Skeletal muscle satellite cell (primary cell): ENCODE measurements around the gene PBX2. TPM values are rescaled to one million over a fixed set of nuclear protein-coding genes. Genes with fewer than 3 reads are reported as not detected.
A peak's percentile ranks its signal among the peaks of the same experiment; 100 is the strongest.

Experiments used
- H3K27me3 ChIP-seq: 2 replicates; pipeline ENCODE4 v1.7.0; 2013; ENCODE audit warnings: low read length; ENCODE audit not compliant: control insufficient read depth, insufficient read depth
- H3K36me3 ChIP-seq: 2 replicates; pipeline ENCODE4 v1.7.0; 2013; ENCODE audit warnings: mild to moderate bottlenecking, control low read depth, low read length; ENCODE audit not compliant: insufficient read depth
- H3K4me1 ChIP-seq: 2 replicates; pipeline ENCODE4 v1.7.0; 2013; ENCODE audit warnings: low read length; ENCODE audit not compliant: control insufficient read depth, insufficient read depth
- H3K4me2 ChIP-seq: 2 replicates; pipeline ENCODE4 v1.7.0; 2013; ENCODE audit warnings: mild to moderate bottlenecking, low read length
- H3K4me3 ChIP-seq: 2 replicates; pipeline ENCODE4 v1.7.0; 2013; ENCODE audit warnings: low read length
- H3K9ac ChIP-seq: 2 replicates; pipeline ENCODE4 v1.7.0; 2013; ENCODE audit warnings: mild to moderate bottlenecking, low read depth, low read length, moderate library complexity
- H3K9me3 ChIP-seq: replicated peaks from 2 replicates; pipeline ENCODE4 v1.7.0; 2013; ENCODE audit warnings: mild to moderate bottlenecking, control low read depth, low read length
- total RNA-seq: library from RNA; depleted of rRNA; stranded (reverse); fragments of >200 nt; gene quantifications from 2 replicates; pipeline ENCODE4 v1.2.3, GENCODE V29; 2012; rRNA removed

The PBX2 gene, protein sequence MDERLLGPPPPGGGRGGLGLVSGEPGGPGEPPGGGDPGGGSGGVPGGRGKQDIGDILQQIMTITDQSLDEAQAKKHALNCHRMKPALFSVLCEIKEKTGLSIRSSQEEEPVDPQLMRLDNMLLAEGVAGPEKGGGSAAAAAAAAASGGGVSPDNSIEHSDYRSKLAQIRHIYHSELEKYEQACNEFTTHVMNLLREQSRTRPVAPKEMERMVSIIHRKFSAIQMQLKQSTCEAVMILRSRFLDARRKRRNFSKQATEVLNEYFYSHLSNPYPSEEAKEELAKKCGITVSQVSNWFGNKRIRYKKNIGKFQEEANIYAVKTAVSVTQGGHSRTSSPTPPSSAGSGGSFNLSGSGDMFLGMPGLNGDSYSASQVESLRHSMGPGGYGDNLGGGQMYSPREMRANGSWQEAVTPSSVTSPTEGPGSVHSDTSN
- 17.3 and 19.5 TPM in 2 replicates for total RNA-seq

DNA sequence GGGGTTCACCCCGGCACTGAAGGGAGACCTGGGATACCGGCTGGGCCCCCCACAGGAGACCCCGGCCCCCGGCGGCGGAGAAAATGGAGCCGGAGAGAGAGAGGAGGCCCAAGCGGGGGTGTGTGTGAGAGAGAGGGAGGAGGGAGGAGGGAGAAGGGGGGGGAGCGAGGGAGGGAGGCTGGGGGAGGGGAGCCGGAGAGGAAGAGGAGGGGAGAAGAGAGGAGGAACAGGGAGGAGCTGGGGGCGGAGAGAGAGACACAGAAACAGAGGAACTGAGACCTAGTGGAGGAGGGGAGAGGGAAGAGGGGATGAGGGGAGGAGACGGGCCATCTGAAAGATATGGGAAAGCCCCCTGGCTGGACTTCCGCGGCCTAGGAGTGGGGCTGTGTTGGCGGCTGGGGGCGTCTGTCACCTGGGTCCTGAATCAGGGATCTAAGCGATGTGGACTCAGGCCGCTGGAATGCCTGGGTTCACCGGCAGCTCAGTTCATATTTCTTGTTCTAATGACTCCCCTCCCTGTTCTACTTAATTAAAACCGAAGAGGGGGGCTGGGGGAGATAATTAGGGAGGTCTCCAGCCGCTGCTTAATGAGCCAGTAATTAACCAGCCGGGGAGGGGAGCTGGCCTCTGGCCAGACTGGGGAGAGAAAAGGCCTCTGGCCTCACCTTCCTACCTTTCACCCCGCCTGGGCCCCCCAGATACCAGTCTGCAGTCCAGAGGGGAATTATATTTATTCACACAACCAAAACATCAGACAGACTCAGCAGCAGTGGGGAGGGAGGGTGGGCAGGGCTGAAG is at the start of gene PBX2:
Gene PBX2 (minus strand): TSS at position 149 of the 798 bp plus-strand sequence. CDS start 287 bp downstream, outside the sequence.
- Histone ChIP-seq H3K4me3 (peak within 1 kb of the TSS; percentile 68), H3K9me3 (no peaks in the 10 kb centered on the region), H3K27me3 (no peaks in the 10 kb centered on the region), H3K4me1 (peaks cover 45% of the 10 kb centered on the region), H3K36me3 (peaks cover 21% of the 10 kb centered on the region), H3K4me2 (peak within 1 kb of the TSS; percentile 96), H3K9ac (peak within 1 kb of the TSS; percentile 93)

DNA sequence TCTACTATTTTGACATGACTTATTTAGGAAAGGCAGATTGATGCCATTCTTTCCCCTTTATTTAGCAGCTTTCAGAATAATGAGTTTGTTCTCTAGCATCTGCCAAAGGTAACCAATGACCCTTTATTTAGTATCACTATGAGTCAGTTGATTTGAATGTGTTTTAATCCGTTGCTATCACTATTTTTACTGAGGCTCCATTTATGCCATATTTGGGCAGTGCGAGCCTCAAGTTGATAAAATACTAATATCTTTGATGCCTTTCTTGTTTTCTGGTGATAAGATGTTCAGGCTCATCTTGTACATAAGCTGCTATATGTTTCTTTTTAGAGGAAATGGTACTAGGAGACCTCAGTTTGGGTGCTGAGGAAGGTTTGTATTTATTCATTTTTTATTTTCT is 49.5 kb upstream of the PBX2 start:
- Histone ChIP-seq H3K9ac (no peak overlapping the region), H3K4me1 (peaks cover 3% of the 10 kb centered on the region), H3K4me2 (no peak overlapping the region)

DNA sequence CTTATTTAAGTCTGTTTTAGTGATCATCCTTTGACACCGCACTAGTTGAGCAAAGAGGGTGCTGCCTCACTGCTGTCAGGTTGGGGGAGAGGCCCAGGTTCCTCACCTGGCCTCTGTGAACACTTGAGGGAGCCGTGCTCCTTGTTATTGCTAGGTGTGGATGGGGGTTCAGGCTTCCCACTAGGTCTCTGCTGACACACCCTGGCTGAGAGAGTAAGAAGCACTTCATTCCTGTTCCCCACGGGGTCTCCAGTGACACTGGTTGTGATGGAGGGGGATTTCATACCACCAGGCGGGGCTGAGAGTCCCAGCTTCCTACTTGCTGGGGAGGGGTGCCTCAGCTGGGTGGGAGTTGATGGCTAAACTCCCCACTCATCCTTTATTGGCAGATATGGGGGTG is 44.9 kb upstream of the PBX2 start:
- Histone ChIP-seq H3K9me3 (no peaks in the 10 kb centered on the region), H3K4me1 (no peaks in the 10 kb centered on the region), H3K4me2 (no peak overlapping the region), H3K36me3 (no peaks in the 10 kb centered on the region), H3K9ac (no peak overlapping the region), H3K4me3 (no peak overlapping the region), H3K27me3 (no peaks in the 10 kb centered on the region)

More for the DNA sequence above, 49.5 kb upstream of the PBX2 start:
- Histone ChIP-seq H3K36me3 (no peaks in the 10 kb centered on the region), H3K9me3 (no peaks in the 10 kb centered on the region), H3K4me3 (no peak overlapping the region), H3K27me3 (peaks cover 17% of the 10 kb centered on the region)

DNA sequence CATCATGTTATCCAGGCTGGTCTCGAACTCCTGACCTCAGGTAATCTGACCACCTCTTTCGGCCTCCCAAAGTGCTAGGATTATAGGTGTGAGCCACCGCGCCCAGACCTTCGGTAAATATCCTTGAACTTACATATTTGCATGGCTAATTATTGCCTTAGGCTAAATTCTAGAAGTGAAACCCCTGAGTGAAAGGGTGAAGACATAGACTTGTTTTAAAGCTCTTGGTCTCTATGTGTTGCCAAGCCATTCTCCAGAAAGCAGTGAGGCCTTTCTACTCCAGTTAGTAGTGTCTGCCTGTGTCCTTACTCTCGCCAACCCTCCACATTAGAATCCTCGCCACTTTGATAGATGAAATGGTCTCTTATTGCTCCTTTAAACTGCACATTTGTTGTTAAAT is 36.4 kb upstream of the PBX2 start:
- Histone ChIP-seq H3K36me3 (no peaks in the 10 kb centered on the region), H3K9me3 (no peaks in the 10 kb centered on the region), H3K4me3 (no peak overlapping the region), H3K4me1 (no peaks in the 10 kb centered on the region), H3K27me3 (peaks cover 25% of the 10 kb centered on the region), H3K9ac (no peak overlapping the region), H3K4me2 (no peak overlapping the region)

DNA sequence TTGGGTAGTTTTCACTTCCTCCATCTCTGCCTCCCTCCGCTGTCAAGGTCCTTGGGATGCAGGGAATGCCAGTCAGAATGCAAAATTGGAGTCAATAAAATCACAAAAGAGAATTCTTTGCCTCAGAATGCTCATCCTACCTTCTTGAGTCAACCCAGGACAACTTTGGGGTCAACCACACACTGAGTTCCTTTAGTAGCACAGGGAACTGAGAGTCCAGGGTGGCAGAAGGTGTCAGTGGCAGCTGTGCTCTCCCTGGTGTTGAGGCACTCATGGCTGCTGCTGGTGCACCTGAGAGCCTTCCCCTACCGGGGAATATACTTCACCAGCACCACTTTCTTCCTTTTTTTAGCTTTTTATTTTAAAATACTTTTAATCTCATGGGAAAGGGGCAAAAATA is 34.7 kb upstream of the PBX2 start:
- H3K4me3 ChIP-seq, result no peak overlapping the region
- peaks cover 33% of the 10 kb centered on the region for H3K27me3 ChIP-seq
- no peak overlapping the region for H3K4me2 ChIP-seq
- H3K9ac ChIP-seq, result no peak overlapping the region
- H3K9me3 ChIP-seq, result no peaks in the 10 kb centered on the region
- no peaks in the 10 kb centered on the region for H3K36me3 ChIP-seq
- H3K4me1 ChIP-seq, result no peaks in the 10 kb centered on the region

DNA sequence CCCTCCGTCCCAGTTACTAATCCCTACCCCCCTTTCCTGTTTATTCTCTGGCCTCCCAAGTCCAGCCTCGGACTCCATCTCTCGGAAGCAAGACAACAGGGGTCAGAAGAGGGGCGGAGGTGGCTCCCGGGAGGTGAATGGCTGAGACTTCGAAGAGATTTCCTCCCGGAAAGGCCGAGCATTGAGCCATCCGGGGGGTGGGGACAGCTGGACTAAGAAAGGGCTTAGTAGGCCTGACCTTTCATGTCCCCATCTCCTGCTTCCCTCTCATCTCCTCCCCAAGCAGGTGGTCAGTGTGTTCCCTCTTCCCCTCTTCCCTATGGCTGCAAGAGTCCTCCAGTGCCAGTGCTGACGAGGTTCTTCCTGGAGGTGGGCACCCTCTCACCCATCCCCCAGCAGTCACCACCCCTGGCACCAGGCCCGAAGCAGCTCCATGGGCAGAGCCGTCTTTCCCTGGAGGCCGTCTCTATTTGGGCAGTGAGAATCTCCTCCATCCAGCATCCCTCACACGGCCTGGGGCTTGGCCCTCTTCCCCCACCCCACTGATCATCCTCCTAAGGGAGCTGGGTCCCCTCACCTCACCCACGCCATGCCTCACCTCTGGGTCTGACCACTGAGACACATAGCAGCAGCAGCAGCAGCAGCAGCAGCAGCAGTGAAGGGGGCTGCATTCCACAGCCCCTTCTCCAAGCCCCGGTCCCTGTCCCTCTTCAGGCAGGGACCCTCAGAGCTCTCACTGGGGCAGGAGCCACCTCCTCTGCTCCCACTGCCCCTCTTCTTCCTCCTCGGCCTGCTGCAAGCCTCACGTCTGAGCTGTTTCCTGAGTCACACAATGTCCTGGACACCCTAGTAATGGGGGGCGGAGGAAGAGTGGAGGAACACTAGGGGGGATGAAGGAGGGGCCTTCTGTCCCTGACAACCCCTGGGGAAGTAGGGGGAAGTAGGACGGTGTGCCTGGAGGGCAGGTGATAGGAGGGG is 33.5 kb upstream of the PBX2 start, which contains the start of gene NOTCH4:
Gene NOTCH4 (minus strand): TSS at position 810 of the 978 bp plus-strand sequence. CDS start 139 bp downstream, at position 671.
- H3K36me3 ChIP-seq, result no peaks in the 10 kb centered on the region
- H3K4me1 ChIP-seq, result no peaks in the 10 kb centered on the region
- no peak within 1 kb of the TSS for H3K4me3 ChIP-seq
- peaks cover 39% of the 10 kb centered on the region for H3K27me3 ChIP-seq
- H3K9ac ChIP-seq, result no peak within 1 kb of the TSS
- H3K4me2 ChIP-seq, result no peak within 1 kb of the TSS
- no peaks in the 10 kb centered on the region for H3K9me3 ChIP-seq

DNA sequence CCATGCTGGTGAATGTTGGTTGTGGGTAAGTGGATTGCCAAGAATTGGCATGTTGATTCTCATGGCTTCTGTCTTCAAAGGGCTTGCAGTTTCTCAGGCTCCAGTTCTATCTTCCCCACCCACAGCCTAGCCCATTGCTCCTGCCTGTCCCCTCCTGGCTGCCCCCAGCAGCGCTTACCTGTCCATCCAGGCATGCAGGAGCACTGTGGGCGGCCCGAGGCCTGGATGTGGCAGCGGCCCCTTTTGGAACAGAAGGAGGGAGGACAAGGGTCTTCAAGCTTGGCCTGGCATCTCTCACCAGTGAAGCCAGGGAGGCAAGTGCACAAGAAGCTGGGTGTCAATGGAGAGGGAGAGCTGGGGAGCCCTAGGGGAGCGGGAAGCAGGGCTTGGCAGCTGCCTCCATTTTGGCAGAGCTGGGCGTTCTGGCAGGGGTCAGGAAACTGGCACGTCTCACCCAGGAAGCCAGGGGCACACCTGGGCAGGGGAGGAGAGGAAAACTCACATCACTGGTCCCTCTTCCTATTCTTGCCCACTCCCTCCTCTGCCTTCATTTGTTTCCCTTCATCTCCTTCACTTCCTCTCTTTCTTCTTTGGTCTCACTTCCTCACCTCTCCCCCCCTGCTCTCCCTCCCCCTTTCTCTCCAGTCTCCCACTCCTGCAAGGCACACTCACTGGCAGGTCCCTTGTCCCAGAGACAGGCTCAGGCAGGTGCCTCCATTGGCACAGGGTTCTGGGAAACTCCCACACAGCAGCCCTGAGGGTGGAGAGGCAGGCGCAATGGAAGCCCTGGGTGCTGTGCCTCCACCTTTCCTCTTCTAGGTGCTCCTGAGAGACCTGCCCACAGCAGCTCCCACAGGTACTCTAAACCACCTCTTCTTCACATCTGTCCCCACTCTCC is 32.6 kb upstream of the PBX2 start:
- Histone ChIP-seq H3K36me3 (no peaks in the 10 kb centered on the region), H3K9ac (no peak overlapping the region), H3K27me3 (peaks cover 45% of the 10 kb centered on the region), H3K9me3 (no peaks in the 10 kb centered on the region), H3K4me2 (no peak overlapping the region), H3K4me3 (no peak overlapping the region), H3K4me1 (no peaks in the 10 kb centered on the region)

DNA sequence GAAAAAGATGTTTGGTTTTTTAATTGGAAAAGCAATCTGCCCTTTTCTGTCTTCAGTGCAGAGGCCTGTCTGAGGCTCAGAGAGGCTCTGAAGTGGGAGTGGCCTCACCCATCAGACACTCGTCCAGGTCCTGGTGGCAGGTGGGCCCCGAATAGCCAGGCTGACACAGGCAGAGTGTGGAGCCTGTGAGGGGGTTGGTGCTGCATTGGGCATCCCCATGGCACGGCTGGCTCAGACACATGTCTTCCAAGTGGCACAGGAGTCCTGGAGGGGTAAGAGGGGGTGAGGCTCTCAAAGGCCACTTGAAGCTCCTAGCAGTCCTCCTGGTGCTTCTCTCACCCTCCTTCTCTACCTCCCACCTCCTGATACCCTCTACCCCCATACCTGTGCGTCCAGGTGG is 30.0 kb upstream of the PBX2 start:
- Histone ChIP-seq H3K4me1 (no peaks in the 10 kb centered on the region), H3K4me2 (no peak overlapping the region), H3K9ac (no peak overlapping the region), H3K27me3 (peaks cover 40% of the 10 kb centered on the region), H3K36me3 (no peaks in the 10 kb centered on the region), H3K4me3 (no peak overlapping the region), H3K9me3 (no peaks in the 10 kb centered on the region)

DNA sequence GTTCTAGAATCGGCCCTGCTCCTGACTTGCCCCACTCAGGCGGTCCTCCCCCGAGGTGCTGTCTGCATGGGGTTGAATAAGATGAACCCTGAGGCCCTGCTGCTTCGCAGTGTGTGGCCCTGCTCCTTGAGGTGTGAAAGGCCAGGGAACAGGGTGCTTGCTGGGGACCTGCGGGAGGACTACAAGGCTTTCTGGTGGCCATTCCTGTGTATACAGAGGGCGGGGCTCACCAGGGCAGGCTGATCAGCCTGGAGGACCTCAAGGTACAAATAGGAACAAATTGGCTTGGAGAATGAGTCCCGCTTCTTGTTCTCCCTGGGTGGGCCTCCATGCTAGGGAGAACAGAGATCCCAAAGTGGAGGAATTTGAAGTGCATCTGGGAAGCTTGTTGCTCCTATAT is 28.2 kb upstream of the PBX2 start:
- H3K4me3 ChIP-seq, result no peak overlapping the region
- H3K9ac ChIP-seq, result no peak overlapping the region
- no peak overlapping the region for H3K4me2 ChIP-seq
- H3K9me3 ChIP-seq, result no peaks in the 10 kb centered on the region
- no peaks in the 10 kb centered on the region for H3K36me3 ChIP-seq
- H3K4me1 ChIP-seq, result no peaks in the 10 kb centered on the region
- H3K27me3 ChIP-seq, result peaks cover 37% of the 10 kb centered on the region

DNA sequence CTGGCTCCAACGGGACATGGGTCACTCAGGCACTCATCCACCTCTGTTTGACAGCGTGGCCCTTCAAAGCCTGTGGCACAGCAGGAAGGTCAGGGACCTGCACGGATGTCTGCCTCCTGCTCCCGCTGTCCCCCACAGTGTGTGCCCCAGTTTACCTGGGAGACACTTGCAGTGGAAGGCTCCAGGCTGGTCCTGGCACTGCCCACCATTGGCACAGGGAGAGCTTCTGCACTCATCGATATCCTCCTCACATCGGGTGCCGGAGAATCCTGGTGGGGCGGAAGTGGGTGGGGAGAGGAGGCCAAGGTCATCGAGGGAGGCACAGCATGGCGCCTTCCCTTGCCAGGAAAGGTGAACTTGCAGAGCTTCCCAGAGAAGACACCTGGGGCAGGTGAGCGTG is 27.0 kb upstream of the PBX2 start:
- no peak overlapping the region for H3K4me3 ChIP-seq
- H3K27me3 ChIP-seq, result peaks cover 36% of the 10 kb centered on the region
- H3K4me2 ChIP-seq, result no peak overlapping the region
- H3K36me3 ChIP-seq, result no peaks in the 10 kb centered on the region
- H3K9ac ChIP-seq, result no peak overlapping the region
- H3K9me3 ChIP-seq, result no peaks in the 10 kb centered on the region
- H3K4me1 ChIP-seq, result no peaks in the 10 kb centered on the region
